C4-2B (cell line): ENCODE measurements around the gene VSIG8.

Experiments
- H3K27ac ChIP-seq: fragments of 450-650 bp; 2 replicates; pipeline ENCODE4 v1.5.1; 2017
- CTCF ChIP-seq: fragments of 450-650 bp; conservative IDR thresholded peaks from 2 replicates; pipeline ENCODE4 v1.5.1; 2017; ENCODE audit warnings: mild to moderate bottlenecking
- ZFX ChIP-seq: fragments of 450-650 bp; IDR thresholded peaks from 2 replicates; pipeline ENCODE4 v1.6.1; 2017

The VSIG8 gene

DNA sequence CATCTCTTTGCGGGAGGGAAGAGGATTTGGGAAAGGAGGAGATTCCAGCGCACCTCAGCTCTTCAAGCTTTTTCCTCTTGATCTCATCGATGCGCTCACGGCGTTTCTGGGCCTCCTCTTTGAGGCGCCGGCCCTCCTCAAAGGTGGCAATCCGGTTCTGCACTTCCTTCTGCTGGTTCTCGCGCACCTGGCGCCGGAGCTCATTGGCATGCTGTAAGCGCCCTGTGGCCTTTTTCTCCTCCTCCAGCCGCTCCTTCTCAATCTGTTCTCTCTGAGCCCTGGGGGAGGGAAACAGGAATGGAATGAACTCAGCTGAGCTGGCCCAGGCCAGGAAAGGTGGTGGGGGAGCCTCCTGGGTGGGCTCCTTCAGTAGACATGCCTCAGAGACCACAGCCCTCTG is 10.4 kb upstream of the VSIG8 start:
- no peak overlapping the region for H3K27ac ChIP-seq
- TF ChIP-seq ZFX (no peak), CTCF (no peak)

DNA sequence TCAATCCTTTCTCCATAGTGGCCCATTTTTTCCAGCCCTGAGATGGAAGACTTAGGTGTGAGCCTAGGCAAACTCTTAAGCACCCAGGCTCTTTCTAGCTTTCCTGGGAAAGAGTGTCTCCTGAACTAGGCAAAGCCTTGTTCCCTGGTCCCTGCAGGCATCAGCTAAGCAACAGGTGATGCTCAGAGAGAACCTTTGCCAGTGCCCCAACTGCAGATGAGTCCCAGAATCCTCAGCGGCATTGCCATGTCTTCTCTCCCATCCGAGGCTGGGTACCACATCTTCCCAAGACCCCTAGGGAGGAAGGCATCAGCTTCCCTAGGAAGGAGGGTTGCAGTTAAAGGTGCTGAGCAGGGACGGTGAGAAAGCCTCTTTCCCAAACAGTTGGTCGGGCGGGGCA is 8.2 kb upstream of the VSIG8 start:
- no peak for TF ChIP-seq CTCF
- no peak overlapping the region for H3K27ac ChIP-seq

DNA sequence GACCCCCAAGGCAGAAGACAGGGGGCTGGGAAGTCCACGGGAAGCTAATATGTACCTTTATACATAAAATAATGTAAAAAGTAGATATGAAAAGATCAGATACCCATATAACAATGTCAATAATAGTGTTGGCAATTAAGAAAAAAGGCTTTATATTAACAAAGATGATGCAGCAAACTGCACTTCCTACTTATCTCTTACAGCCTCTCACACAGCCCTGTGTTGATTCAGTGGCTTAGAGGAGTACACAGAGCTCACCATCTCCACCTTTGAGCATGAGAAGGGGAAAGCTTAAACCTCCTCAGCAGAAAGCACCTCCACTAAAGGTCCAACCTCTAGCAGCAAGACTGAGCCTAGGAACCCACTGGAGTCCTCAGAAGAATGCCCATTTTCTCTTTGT is 7.2 kb upstream of the VSIG8 start:
- H3K27ac ChIP-seq, result no peak overlapping the region
- no peak for TF ChIP-seq ZFX
- TF ChIP-seq CTCF, result no peak

GRCh38 chr1:159869173-159869572 is 6.7 kb upstream of the VSIG8 start:
- TF ChIP-seq CTCF, result no peak
- no peak for TF ChIP-seq ZFX
- no peak overlapping the region for H3K27ac ChIP-seq

DNA sequence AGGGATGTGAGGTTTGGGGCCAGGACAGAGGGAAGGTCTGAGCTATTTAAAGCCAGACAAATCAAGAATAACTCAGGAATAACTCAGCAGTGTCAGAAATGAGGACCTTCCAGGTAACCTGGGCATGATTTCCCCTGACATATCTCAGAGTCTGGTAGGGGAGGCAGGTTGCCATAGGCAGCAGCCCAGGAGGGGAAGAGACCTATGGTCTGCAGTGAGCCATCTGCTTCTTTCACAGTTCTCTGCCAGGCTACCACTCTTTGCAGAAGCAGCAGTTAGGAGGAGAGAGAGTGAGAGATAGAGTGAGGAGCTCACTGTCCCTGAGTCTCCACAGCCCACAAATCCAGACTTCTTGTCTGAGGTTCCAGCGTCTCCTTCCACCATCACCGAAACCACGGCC is 6.3 kb upstream of the VSIG8 start:
- no peak overlapping the region for H3K27ac ChIP-seq
- TF ChIP-seq CTCF (no peak), ZFX (no peak)

DNA sequence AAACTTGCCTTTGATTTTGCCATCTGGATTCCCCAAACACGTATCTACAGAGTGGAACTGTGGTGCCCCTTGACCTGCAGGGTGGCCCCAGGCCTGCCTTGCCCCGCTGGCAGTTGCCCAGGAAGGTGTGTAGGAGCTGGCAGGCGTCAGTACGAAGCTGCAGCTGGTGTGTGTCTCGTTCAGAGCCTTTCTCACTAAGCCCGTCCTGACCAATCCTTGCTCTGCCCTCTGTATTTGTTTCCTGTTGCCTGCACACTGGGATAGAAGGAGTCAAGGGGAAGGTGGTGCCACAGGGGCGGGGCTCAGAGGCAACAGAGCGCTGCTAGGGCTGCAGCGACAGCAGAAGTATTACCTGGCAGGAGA is 5.2 kb upstream of the VSIG8 start:
- H3K27ac ChIP-seq, result peak overlapping the region; percentile 7

GRCh38 chr1:159866905-159867663 is 4.6 kb upstream of the VSIG8 start:
- TF ChIP-seq ZFX (no peak), CTCF (no peak)
- H3K27ac ChIP-seq, result peak overlapping the region; percentile 7

More for the DNA sequence above, 5.2 kb upstream of the VSIG8 start:
- TF ChIP-seq CTCF, result no peak
- TF ChIP-seq ZFX, result no peak
